ENCODE data around the gene ARSB.
"Not testable (repeated sequence)": the region's sequence is repeated elsewhere in the genome, so short reads cannot be mapped to it uniquely, and the experiment has no call there.

ARSB gene

DNA sequence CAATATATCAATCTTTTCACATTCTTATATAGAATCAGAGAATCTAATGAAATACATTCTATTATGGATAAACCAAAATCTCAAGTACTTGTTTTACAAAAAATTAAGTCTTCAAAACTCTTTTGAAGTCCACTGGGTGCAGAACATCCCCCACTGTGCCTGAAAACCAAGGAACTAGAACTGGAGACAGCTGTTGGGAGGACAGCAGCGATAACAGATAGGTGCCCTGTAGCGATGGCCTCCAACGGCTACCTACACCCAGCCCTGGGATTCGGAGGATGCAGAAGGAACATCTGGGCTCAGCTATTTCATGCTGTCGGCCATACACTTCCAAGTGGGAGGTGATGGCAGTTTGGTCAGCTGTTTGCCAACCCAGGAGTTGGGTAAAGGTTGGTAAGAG is 207.2 kb downstream of the ARSB start:
- in situ Hi-C loops (cut with HindIII; ENCODE audit: low pct_ligation_motif_present, low pct_unique_long_range_greater_than_20kb, low sequenced_read_pairs), result no loop called here
- no peak for DNase-seq

DNA sequence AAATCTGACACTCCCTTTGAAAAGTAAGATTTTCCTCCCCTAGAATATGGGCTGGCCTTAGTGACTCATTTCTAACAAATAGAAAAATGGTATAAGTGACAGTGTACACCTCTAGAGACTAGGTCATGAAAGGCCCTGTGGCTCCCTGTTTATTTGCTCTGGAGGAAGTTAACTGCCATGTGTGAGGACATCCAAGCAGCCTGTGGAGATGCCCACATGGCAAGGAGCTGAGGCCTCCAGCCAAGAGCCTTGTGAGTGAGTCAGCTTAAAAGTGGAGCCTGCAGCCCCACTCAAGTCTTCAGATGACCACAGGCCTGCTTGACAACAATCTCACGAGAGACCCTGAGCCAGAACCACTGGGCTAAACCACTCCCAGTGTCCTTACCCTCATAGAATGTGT is 208.5 kb downstream of the ARSB start:
- in situ Hi-C loops (cut with HindIII; ENCODE audit: low pct_ligation_motif_present, low pct_unique_long_range_greater_than_20kb, low sequenced_read_pairs), result no loop called here
- DNase-seq, result no peak

DNA sequence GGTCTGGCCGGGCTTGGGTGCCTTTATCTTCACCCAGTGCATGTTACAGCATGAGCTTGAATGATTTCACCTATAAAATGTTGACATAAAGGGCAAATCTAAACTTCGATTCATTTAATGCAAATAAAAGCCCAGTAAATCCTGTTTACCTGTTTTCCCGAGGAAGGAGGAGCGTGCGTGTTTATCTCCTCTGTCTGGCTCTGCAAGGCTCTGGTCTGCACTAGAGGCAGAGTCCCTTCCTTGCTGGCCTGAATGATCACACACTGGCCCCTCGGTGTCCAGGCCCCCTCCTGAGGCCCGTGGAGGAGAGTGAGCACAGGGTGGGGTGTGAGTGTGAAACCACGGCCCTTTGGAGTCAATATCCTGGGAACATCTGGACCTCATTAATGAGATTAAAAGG is 211.5 kb downstream of the ARSB start:
- in situ Hi-C loops (cut with HindIII; ENCODE audit: low pct_ligation_motif_present, low pct_unique_long_range_greater_than_20kb, low sequenced_read_pairs), result no loop called here
- DNase-seq, result no peak

DNA sequence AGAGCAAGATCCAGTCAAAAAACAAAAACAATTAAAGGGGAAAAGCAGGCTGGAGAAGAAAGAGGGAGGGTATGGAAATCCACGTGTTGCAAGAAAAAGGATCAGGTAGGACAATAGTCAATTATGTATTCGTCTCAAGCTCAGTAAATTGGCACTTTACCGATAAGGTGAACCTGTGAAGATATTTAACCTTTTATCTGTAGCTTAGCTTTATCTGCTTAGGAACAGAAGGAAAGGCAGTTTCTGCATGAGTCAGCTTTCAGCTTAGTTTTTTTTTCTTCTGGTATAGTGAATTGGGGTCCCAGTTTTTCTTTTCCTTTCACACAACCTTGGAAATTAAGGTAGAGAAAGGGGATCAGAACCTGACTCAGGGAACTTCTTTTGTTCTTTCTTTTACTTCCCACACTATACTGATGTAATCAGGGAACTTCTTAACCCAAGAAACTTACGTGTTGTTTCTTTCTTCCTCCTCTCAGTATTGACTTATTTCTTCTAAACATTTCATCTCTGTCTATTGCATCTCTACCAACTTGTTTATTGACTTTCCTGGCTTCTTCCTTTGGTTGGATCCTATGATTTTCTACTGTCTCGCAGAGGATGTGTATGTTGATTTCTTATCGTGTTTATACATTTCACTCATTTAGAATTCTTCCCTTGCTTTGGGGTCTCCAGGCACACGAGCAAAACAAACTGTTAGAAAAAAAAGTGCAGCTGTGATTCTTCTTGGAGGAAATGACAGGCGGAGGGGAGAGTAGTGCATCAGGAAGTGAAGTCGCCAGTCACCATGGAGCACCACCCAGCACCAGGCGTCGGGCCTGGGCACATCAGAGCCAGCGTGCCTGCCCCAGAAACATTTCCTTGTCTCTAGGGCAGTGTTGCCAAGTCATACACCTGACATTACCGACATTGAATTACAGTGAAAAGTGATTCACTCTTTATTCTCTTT is 213.6 kb downstream of the ARSB start:
- in situ Hi-C loops (cut with HindIII; ENCODE audit: low pct_ligation_motif_present, low pct_unique_long_range_greater_than_20kb, low sequenced_read_pairs), result no loop called here
- DNase-seq, result no peak

DNA sequence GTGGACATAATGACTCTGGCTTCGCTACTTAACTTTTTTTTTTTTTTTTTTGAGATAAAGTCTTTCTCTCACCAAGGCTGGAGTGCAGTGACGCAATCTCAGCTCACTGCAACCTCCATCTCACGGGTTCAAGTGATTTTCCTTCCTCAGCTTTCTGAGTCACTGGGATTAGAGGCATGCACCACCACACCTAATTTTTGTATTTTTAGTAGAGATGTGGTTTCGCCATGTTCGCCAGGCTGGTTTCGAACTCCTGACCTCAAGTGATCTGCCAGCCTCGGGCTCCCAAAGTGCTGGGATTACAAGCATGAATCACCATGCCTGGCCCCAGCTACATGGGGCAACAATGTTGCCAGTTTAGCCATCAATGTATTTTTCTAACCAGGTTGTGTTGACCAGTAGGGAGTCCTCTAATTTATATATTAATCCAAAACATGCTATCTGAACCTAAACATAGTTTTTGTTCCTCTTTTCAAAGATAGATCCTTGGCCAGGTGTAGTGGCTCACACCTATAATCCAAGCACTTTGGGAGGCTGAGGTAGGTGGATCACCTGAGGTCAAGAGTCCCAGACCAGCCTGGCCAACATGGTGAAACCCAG is 216.2 kb downstream of the ARSB start:
- no peak for DNase-seq
- in situ Hi-C loops (cut with HindIII; ENCODE audit: low pct_ligation_motif_present, low pct_unique_long_range_greater_than_20kb, low sequenced_read_pairs), result no loop called here

DNA sequence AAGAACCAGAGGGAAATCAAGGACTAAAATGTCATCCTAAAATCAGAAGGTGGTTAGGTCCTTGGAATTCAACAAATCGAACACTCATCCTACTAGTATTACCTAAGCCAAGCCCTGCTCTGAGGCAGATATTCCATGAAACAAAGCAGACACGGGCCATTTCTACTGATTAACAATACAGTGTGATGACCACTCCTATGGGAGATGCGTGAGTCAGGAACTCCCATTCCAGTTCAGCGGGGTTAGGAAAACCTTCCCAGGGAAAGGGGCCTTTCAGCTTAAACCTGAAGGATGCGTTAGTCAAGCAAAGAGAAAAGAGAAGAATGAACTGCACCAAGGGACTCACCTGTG is 218.7 kb downstream of the ARSB start:
- in situ Hi-C loops (cut with HindIII; ENCODE audit: low pct_ligation_motif_present, low pct_unique_long_range_greater_than_20kb, low sequenced_read_pairs), result no loop called here

DNA sequence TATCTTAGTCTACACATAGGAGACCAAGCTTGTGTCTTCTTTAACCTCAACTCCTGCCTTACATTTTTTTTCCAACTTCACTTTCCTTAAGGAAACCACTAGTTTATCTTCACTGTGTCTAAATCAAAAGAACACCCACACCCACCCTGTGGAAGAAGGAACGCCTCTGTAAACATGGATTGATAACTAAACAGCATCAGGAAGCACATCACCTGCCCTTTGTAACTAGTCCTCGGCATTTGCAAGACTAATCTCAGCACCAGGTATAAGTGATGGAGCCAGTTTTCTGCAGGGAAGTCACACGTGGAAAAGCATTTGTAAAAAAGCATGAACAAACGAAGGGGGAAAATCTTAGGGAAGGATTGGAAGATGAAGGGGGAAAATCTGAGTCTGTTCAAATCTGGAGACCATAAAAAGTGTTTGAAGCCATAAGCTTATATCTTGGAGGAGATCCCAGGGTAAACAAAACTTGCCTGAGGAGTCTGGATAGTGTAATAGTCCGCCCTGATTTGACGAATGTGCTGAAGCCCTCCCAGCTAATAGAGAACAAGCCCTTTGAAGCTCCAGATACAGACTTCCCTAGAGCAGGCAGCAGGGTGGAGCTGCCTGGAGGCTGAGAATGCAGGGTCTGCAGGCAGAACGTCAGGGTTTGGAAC is 219.2 kb downstream of the ARSB start:
- DNase-seq, result no peak
- in situ Hi-C loops (cut with HindIII; ENCODE audit: low pct_ligation_motif_present, low pct_unique_long_range_greater_than_20kb, low sequenced_read_pairs), result no loop called here

More for the DNA sequence above, 218.7 kb downstream of the ARSB start:
- DNase-seq, result no peak

DNA sequence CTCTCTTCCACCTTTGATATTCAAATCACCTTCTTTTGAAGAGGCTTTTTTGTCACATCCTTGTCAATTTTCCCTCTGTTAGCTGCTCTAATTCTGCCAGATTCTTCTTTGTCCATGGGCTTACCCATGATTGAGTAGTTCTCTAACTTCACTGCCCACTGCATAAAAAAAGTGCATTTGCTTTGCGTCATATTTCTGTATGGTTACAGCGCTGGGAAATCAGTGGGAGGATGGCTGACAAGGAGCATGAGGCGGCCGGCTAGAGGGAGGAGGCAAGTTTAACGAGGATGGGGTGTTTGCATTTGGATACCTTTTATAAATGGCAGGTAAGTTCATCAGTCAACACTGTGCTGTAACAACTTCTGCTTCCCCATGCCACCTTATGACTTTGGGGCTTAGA is 220.0 kb downstream of the ARSB start:
- in situ Hi-C loops (cut with HindIII; ENCODE audit: low pct_ligation_motif_present, low pct_unique_long_range_greater_than_20kb, low sequenced_read_pairs), result no loop called here
- DNase-seq, result no peak

DNA sequence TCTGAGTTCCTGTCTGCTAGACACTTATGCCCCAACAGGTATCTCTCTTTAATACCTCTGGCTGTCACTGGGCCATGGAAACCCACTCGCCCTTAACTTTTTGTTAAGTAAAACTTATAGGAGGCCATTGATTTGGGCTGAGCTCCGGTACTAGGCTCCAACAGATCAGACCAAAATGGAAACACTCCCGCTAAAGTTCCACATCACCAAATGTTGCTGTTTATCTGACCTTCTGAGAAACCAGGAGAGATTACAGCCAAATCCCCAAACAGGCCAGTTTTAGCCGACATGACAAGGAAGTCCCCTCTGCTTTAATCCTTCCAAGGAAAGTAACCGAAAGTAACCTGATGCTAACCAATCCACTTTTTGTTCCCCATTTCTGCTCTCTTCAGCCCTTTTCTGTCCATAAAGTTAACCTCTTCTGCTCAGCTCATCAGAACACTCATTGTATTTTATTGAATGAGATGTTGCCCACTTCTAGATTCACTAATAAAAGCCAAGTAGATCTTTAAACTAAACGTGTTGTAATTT is 221.4 kb downstream of the ARSB start:
- DNase-seq, result no peak
- in situ Hi-C loops (cut with HindIII; ENCODE audit: low pct_ligation_motif_present, low pct_unique_long_range_greater_than_20kb, low sequenced_read_pairs), result no loop called here

DNA sequence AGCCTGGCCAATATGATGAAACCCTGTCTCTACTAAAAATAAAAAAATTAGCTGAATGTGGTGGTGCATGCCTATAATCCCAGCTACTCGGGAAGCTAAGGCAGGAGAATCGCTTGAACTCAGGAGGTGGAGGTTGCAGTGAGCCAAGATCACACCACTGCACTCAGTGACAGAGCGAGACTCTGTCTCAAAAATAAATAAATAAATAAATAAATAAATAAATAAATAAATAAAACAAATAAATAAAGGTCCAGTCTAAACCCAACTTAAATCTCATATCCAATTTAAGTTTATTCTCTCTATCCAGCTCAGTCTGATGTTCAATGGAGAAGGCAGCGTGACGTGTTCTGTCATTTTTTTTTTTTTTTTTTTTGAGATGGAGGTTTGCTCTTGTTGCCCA is 222.4 kb downstream of the ARSB start:
- DNase-seq; in situ Hi-C loops (cut with HindIII; ENCODE audit: low pct_ligation_motif_present, low pct_unique_long_range_greater_than_20kb, low sequenced_read_pairs): not testable (repeated sequence)

DNA sequence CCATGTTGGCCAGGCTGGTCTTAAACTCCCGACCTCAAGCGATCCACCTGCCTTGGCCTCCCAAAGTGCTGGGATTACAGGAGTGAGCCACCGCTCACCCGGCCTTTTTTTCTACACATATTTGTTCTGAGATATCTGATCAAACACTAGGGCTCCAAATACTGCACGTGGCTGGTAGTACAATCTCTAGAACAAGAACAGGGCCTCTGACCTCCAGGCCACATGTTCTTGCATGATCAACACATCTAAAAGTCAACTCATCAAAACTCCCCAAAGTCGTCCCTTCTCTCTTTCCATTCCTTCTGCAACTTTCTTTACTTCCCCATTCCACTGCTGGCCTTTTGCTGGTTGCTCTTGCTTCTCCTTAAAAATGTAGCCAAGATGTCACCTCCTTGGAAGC is 223.3 kb downstream of the ARSB start:
- in situ Hi-C loops (cut with HindIII; ENCODE audit: low pct_ligation_motif_present, low pct_unique_long_range_greater_than_20kb, low sequenced_read_pairs), result no loop called here
- DNase-seq, result no peak

DNA sequence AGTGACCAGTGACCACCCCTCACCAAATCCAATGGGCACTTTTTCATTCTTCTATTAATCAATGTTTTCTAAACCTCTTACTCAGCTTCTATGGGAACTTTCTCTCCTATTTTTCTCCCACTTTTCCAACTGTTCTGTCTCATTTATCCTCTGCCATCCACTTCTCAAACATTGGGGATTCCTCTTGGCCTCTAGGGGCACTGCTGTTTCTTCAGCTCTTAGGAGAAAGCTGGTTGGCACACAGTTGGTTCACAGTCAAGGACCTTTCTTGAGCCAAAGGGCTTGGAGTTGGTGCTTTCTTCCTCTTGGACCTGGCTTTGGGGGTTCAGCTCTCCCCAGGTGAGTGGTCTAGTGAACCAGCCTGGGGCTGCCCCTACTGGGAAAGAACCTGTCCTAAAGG is 224.3 kb downstream of the ARSB start:
- DNase-seq, result peak; percentile 5
- in situ Hi-C loops (cut with HindIII; ENCODE audit: low pct_ligation_motif_present, low pct_unique_long_range_greater_than_20kb, low sequenced_read_pairs), result no loop called here

DNA sequence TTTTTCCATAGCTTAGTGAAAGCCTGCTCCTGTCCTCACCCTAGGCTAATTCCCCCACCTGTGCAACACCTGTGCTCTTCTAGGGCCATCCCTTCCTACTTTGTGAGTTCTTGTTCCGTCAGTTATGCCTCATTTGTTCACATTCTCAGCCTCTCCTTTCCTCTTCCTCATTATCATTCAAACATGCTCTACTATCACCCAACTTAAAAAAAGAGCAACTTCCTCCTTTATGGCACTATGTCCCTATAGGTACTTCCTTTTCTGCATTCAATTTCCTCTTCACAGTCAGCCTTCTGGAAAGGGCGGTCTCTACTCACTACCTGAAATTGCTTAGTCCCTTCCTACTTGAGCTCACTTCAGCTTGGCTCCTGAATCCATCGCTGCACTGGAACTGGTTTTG is 224.7 kb downstream of the ARSB start:
- no peak for DNase-seq
- in situ Hi-C loops (cut with HindIII; ENCODE audit: low pct_ligation_motif_present, low pct_unique_long_range_greater_than_20kb, low sequenced_read_pairs), result no loop called here

DNA sequence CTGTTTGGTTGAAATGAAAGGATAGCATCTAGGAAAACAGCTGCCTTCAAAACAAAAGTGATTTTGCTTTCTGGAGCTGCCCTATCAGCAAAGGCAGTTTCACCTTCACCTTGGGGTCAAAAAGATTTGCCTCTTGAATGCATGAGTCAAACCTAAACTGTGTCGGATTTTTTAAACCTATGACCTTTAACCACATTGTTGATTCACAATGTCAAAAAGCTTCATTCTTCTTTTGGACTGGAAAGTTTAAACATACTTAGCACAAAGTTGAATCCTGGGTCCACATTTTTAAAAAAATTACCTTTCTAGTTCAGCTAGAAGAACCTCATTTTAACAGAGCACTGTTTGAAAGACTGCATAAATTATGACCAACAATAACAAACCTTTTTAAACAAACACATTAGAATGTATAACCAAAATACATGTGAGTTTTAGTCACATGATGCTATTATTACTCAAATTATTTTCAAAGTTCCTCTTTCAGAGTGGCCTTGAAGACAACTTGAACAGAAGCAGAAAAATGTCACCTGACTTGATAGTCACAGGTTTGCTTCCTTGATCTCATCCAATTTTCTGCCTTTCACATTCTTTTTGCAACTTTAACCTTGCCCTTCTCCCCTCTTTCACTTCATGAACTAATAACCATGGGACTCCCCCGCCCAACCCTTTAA is 226.8 kb downstream of the ARSB start:
- DNase-seq, result no peak
- in situ Hi-C loops (cut with HindIII; ENCODE audit: low pct_ligation_motif_present, low pct_unique_long_range_greater_than_20kb, low sequenced_read_pairs), result no loop called here

DNA sequence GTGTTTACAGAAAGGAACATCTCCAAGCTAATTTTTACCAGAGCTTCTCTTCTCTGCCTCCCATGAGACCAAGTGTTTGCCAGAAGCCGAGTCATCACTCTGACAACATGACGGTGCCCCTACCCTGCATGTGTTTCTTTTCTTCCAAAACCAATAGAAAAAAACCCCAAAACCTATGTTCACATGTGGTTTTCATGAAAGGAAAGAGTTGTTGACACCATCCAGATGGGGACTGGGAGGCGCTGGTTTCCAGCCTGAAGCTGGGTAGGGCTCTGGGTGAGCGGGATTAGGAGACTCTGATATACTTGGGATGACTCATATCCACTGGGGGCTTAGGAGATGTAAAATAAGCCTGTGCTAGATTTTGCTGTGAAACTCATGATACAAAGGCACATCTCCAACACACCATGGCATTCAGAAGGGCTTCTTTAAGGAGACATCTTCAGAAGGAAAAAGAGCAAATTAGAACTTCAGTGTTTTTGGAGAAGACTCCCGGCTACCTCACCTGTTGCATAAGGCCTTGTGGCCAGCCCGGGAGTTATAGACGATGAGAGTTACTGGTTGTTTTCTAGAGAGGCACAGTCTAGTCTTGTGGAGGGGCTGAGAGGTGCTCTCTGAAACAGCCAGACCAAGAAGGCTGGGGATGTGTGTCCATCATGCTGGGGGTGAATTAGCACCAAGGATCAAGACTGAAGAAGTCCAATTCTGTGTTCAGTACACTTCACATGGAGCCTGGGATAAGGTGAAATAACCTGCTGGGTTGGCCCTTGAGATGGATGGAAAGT is 227.6 kb downstream of the ARSB start:
- no peak for DNase-seq
- in situ Hi-C loops (cut with HindIII; ENCODE audit: low pct_ligation_motif_present, low pct_unique_long_range_greater_than_20kb, low sequenced_read_pairs), result no loop called here

DNA sequence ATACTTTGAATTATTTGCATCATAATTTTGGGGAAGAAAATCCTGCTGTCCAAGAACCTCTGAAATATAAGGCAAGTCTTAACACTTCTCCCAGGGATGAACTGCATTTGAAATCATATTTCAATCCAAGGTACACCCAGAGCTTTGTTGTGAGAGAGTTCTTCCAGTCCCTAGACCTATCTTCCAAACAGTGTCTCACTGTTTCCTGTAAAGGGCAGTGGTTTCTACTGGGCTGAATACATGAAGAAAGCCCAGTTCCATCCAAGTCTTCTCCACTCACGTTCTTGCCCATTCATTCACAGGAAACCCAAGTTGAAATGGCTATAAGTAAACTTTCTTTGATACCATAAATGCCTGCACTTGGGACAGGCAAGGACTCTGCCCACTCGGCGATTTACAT is 228.3 kb downstream of the ARSB start:
- in situ Hi-C loops (cut with HindIII; ENCODE audit: low pct_ligation_motif_present, low pct_unique_long_range_greater_than_20kb, low sequenced_read_pairs), result no loop called here
- DNase-seq, result no peak

DNA sequence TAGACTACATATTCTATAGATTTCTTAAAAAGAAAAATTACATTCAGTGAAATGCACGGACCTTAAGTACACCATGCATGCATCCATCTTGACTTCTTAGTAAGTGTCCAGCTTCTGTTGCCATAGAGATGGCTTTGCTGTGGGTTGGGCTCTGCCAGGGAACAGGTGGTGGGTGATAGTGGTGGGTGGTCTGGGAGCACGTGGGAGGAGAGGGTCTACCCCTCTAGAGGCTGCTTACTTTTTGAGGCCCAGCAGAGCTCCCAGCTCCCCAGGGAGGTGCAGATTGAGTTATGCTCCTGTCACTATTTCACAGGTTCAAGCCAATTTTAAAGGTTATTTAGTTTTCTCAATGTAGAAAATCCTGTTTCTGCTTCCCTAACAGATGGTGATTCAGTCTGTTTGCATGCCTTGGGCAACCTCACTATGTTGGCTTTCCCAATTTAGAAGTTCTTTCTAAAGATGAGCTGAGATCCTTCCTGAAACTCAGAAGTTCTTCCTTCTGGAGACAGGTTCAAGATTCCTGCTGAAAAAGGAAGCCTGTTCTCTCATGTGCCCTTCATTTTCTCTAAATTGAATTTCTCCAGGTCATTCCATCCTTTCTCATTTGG is 229.2 kb downstream of the ARSB start:
- DNase-seq, result no peak
- in situ Hi-C loops (cut with HindIII; ENCODE audit: low pct_ligation_motif_present, low pct_unique_long_range_greater_than_20kb, low sequenced_read_pairs), result no loop called here

DNA sequence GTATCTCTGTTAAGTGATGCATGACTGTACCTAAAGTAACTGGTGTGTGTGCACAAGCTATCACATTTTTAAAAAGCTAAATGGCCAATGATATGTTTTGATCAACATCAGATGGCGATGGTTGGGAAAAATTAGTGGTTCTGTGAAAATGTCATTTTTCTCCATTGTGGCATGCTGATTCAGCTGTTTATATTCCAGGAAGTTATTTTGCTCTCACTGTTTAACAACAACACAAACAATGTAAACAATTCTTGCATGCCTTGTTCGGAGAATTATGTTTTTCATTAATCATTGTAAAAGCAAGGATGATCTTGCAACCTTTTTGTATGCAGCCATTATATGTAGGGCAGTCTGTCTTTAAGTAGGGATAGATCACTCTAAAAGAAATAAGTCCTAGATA is 230.5 kb downstream of the ARSB start:
- in situ Hi-C loops (cut with HindIII; ENCODE audit: low pct_ligation_motif_present, low pct_unique_long_range_greater_than_20kb, low sequenced_read_pairs), result no loop called here
- no peak for DNase-seq
